ENCODE measurements around the gene PSMD7. TPM values are rescaled to one million over a fixed set of nuclear protein-coding genes. Genes with fewer than 3 reads are reported as not detected.

Gene PSMD7
- total RNA-seq, 4 donors from 2014 or later = 44.9 to 80.4 (median 62.3) TPM

DNA sequence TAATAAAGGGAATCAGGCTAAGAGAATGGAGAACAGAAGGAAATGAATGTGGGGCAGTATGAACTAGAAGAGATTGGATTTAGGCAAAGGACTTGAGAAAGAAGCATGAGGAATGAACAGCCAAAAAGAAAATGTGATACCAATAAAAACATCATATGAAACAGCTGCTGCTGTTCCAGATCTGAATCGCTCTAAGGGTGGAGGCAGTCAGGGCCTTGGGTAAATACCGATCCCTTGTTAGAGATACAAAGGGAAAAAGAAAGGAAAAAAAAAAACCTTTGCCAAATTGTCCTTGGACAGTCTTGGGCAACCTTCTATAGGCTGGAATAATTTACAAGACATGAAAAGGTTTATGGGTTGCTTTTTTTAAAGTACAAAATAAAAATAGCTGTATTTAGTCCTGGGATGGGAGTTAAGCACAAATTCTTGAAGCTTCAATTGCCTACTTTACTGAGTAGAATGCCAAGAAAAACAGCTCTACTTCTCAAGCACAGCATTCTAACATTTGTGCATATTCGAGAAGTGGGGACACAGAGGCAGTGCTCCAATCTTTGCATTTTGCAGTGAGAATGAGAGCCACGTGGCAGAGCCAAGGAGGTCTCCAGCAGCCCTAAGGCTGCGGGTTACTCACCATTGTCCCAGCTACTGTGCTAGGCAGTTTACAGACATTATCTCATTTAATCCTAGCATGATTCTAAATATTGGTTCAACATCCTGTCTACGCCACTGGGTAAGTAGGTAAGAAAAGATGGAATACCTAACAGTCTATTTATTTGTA is 43.3 kb upstream of the PSMD7 start:
- 59 to 65% methylated on average over 6 of the region's 6 CpGs for WGBS, 2 donors
- H3K27me3 ChIP-seq = no peaks in the 10 kb centered on the region
- H3K4me3 ChIP-seq (replicated peaks in 1 of 3) = no peak overlapping the region
- intact Hi-C loops (cut with DNase I) = no loop called here
- H3K36me3 ChIP-seq = no peaks in the 10 kb centered on the region
- H3K4me1 ChIP-seq = no peaks in the 10 kb centered on the region
- TF ChIP-seq POLR2A (IDR thresholded peaks at IDR 0.05) = no peak
- no peak for TF ChIP-seq CTCF (IDR thresholded peaks at IDR 0.05)
- H3K27ac ChIP-seq = no peak overlapping the region
- no peaks in the 10 kb centered on the region for H3K9me3 ChIP-seq
- no peak for DNase-seq

DNA sequence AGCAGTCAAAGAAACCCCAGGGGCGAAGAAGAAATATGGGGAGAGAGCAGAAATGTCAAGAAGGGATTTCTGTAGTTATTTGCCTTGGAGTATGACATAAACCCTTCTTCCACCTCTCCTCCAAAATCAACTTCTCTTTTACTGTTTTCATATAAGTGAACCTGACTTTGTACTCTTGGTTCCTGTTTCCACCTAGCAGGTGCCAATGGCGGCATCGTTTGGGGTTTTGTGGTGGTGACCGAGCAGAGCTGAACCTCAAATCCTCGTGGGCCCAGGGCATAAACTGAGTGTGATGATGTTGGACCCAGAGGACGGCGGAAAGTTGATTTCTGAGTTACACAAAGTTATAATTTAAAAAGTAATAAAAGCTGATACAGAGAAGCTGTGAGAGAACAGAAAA is 39.6 kb upstream of the PSMD7 start:
- H3K9me3 ChIP-seq = no peaks in the 10 kb centered on the region
- no peak overlapping the region for H3K27ac ChIP-seq
- H3K4me1 ChIP-seq = no peaks in the 10 kb centered on the region
- H3K4me3 ChIP-seq (replicated peaks in 1 of 3) = no peak overlapping the region
- H3K36me3 ChIP-seq = no peaks in the 10 kb centered on the region
- H3K27me3 ChIP-seq = no peaks in the 10 kb centered on the region
- no peak for DNase-seq
- 88 to 89% methylated on average over 7 of the region's 7 CpGs for WGBS, 2 donors
- intact Hi-C loops (cut with DNase I) = no loop called here
- TF ChIP-seq POLR2A (IDR thresholded peaks at IDR 0.05) (no peak), CTCF (IDR thresholded peaks at IDR 0.05) (no peak)

- Histone ChIP-seq H3K9me3 (no peaks in the 10 kb centered on the region), H3K27ac (no peak overlapping the region), H3K4me1 (peaks cover 7 to 11% of the 10 kb centered on the region in 2 donors), H3K36me3 (no peaks in the 10 kb centered on the region), H3K4me3 (replicated peaks in 1 of 3) (no peak overlapping the region), H3K27me3 (no peaks in the 10 kb centered on the region)
- TF ChIP-seq POLR2A (IDR thresholded peaks at IDR 0.05) = no peak
- TF ChIP-seq CTCF (IDR thresholded peaks at IDR 0.05) = no peak
- peak in 1 of 2 donors; percentile 2 for DNase-seq
- WGBS, 2 donors = 57 to 73% methylated on average over 5 of the region's 5 CpGs
- intact Hi-C loops (cut with DNase I) = no loop called here
Measured at GRCh38 chr16:74261068-74261467, 35.5 kb upstream of the PSMD7 start.

GRCh38 chr16:74264811-74265210 is 31.8 kb upstream of the PSMD7 start:
- no peak for DNase-seq
- TF ChIP-seq CTCF (IDR thresholded peaks at IDR 0.05) (no peak), POLR2A (IDR thresholded peaks at IDR 0.05) (no peak)
- Histone ChIP-seq H3K36me3 (no peaks in the 10 kb centered on the region), H3K4me1 (peaks cover 13 to 27% of the 10 kb centered on the region in 2 donors), H3K4me3 (replicated peaks in 1 of 3) (no peak overlapping the region), H3K27ac (peak overlapping the region in 2 of 3 donors; percentile 20 to 39), H3K9me3 (no peaks in the 10 kb centered on the region), H3K27me3 (no peaks in the 10 kb centered on the region)
- intact Hi-C loops (cut with DNase I) = no loop called here
- WGBS, 2 donors = 35 to 41% methylated on average over 3 of the region's 3 CpGs

DNA sequence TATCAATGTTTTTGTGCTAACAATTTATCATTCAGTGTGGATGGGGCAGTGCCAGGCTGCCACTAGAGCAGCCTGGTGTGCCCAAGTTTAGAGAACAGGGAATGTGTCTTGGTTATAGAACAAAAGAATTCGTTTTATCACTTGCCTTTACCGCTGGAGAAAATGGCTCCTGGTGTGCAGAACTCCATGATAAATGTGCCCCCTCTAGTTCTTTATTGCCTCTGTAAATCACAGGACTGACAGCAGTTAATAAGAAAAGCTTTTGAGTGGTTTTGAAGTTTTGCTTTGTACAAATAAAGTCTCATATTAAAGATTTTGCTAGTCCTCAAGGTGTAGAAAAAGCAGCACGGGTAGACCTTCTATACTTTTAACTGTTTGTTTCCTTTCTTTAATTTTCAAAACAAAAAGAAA is 28.2 kb upstream of the PSMD7 start:
- Histone ChIP-seq H3K9me3 (no peaks in the 10 kb centered on the region), H3K4me3 (replicated peaks in 1 of 3) (no peak overlapping the region), H3K4me1 (peaks cover 13 to 27% of the 10 kb centered on the region in 2 donors), H3K27me3 (no peaks in the 10 kb centered on the region), H3K36me3 (no peaks in the 10 kb centered on the region), H3K27ac (no peak overlapping the region)
- TF ChIP-seq POLR2A (IDR thresholded peaks at IDR 0.05) (no peak), CTCF (IDR thresholded peaks at IDR 0.05) (no peak)
- DNase-seq = no peak
- intact Hi-C loops (cut with DNase I) = no loop called here
- WGBS, 2 donors = 40 to 43% methylated on average over 3 of the region's 3 CpGs
